ENCODE measurements around the gene BAIAP2L1. TPM values are rescaled to one million over a fixed set of nuclear protein-coding genes. Genes with fewer than 3 reads are reported as not detected.

BAIAP2L1 gene, protein sequence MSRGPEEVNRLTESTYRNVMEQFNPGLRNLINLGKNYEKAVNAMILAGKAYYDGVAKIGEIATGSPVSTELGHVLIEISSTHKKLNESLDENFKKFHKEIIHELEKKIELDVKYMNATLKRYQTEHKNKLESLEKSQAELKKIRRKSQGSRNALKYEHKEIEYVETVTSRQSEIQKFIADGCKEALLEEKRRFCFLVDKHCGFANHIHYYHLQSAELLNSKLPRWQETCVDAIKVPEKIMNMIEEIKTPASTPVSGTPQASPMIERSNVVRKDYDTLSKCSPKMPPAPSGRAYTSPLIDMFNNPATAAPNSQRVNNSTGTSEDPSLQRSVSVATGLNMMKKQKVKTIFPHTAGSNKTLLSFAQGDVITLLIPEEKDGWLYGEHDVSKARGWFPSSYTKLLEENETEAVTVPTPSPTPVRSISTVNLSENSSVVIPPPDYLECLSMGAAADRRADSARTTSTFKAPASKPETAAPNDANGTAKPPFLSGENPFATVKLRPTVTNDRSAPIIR
- 50.8 to 56.2 TPM (median 55.3 TPM) in 5 replicates for total RNA-seq (2022; extraction: Qiagen RNA extraction; ENCODE audit: low read depth)

DNA sequence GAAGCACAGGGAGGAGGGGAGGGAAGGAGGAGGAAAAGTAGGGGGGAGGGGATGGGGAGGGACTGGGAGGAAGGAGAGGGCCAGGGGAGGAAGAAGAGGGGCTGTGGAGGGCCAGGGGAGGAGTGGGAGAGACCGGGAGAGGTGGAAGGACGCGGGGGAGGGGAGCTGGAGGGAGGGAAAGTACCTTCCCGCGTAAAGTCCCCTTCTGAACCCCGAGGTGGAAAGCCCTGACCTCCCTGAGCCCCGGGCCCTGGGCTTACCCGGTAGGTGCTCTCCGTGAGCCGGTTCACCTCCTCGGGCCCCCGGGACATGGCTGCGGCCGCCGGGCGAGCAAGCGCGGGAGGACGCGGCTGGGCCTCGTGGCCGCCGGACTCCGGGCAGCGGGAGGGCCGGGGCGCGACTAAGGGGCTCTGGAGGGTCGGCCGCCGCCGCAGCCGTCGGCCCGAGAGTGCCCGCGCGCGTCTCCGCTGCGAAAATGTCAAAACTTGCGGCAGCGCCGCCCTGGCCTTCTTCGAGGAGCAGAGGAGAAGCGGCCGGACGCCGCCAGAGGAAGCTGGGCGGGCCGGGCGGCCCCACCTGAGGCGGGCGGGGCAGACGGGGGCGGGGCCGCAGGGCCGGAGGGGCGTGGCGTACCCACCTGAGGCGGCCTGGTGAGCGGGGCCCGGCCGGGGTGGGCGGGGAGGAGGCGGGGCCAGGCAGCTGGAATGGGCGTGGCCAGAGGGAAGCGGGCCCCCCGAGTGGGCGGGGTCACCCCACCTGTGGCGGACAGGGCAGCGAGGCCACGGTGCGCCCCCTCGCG, at the start of gene BAIAP2L1:
BAIAP2L1 (minus strand) TSS at position 549 of the 799 bp plus-strand sequence; CDS start at position 311, 238 bp downstream.

DNA sequence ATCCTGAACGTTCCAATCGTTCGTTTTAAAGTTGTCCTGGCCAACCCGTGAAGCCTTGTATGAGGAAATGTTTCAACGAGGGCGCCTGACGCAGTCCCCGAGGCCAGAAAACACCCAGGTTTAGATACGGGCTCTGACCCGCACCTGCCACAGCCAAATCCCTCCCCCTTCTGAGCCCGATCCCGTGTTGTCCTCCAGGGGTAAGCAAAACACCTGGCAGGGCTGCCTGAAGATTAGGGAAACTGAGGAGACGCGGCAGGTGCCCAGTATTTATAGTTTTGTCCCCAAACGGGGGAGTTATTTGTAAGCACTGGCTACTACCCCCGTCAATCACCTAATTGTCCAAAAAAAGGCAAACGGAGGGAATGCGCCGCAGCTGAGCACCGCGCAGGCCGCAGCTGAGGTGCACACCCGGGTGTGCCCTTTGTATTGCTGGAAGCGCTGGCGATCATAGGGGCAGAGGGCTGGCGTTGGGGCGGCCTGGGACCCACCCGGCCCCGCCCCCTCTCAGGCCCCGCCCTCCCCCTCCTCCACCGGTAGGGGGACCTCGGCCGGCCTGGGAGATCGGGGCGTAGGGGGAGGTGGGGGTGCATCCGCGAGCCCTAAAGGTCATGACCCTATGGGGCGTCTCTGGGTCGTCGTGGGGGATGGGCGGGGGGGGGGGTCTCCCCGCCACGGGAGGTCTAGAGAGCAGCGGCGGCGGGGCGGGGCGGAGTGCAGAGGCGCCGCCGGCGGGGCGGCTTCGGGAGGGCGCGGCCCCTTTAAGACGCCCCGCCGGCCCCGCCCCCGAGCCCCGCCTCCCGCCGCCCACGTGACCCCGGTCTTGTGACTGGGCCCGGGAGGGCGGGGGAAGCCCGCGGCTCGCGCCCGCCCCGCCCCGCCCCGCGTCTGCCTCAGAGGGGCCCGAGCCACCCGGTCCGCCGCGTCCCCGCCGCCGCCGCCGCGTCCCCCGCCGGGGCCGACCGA, 119.8 kb downstream of the BAIAP2L1 start, which contains the start of gene BRI3:
BRI3 (plus strand) TSS at position 896 of the 966 bp plus-strand sequence. CDS start 110 bp downstream, outside the sequence.

DNA sequence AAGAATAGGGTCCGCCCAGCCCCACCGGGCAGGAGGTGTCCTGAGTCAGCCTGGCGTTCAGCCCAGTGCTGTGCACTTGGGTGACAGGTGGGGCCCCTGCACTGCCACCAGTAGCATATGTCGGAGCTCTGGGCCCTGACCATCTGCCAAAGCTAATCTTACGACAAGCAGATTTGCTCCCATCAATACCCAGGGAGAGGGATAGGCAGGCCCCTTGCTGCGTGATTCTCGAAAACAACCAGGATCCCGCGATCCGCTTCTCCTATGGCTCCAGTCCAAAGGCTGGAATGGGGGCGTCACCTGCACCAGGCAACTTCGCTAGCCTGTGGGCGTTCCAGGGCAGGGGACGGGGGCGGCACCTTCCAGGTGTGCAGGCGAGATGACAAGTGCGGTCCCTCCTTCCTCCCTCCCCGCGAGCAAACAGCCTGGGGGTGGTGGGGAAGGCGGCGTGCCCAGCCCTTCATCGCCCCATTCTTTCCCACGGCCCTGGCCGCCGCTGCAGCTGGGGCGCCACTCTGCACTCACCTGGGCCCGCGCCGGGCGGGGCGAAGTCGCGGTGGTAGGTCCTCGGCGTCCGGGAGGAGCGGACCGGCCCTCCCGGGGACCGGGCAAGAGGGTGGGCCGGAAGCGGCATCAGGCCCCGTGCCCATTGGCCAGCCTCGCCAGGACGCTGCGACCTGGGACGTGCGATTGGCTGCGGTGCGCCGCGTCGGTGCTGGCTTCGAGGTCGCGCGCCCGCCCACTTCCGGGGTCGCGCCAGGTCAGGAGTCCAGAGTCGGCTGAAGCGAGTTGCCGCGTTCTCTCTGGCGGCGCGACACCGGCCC, 149.1 kb downstream of the BAIAP2L1 start, which contains the start of gene TECPR1:
TECPR1 (minus strand) TSS at position 632 of the 824 bp plus-strand sequence. CDS start 6,086 bp downstream, outside the sequence.

Other genes with a start within 250 kb of the BAIAP2L1 start
- gene BHLHA15, start 189.7 kb downstream of the BAIAP2L1 start, total RNA-seq (2022; extraction: Qiagen RNA extraction; ENCODE audit: low read depth), result 0.41 to 0.81 TPM (median 0.52 TPM) in 4 of 5 replicates, not detected in the other
- gene TECPR1, start 148.9 kb downstream of the BAIAP2L1 start, total RNA-seq (2022; extraction: Qiagen RNA extraction; ENCODE audit: low read depth), result 6.5 to 12.1 TPM (median 8.6 TPM) in 5 replicates
- gene BRI3, start 119.4 kb downstream of the BAIAP2L1 start, total RNA-seq (2022; extraction: Qiagen RNA extraction; ENCODE audit: low read depth), result 94.5 to 188 TPM (median 154 TPM) in 5 replicates
- gene NPTX2, start 216.2 kb upstream of the BAIAP2L1 start, total RNA-seq (2022; extraction: Qiagen RNA extraction; ENCODE audit: low read depth), result 0.01 to 0.09 TPM (median 0.08 TPM) in 4 of 5 replicates, not detected in the other

All from A549 treated with CpdA at 1 μM for 4 hours (cell line).